Mesendoderm (in vitro differentiated cells): ENCODE results near the gene CYP3A7.

ENCODE experiments used
- DNase-seq: peaks from one replicate; pipeline ENCODE4 v3.0.0; 2013
- H2AK5ac ChIP-seq: 2 replicates; pipeline ENCODE4 v1.6.1; 2013; ENCODE audit warnings: low read length, inconsistent platforms
- H2BK120ac ChIP-seq: 2 replicates; pipeline ENCODE4 v1.6.1; 2013; ENCODE audit warnings: low read depth, mild to moderate bottlenecking, low read length, moderate library complexity, mixed read lengths
- H2BK15ac ChIP-seq: replicated peaks from 2 replicates; pipeline ENCODE4 v1.6.1; 2013; ENCODE audit warnings: low read depth, mild to moderate bottlenecking, moderate library complexity
- H2BK5ac ChIP-seq: 2 replicates; pipeline ENCODE4 v1.6.1; 2013; ENCODE audit warnings: low read length, inconsistent platforms
- H3K18ac ChIP-seq: 2 replicates; pipeline ENCODE4 v1.6.1; 2013; ENCODE audit warnings: mild to moderate bottlenecking, low read length, mixed read lengths
- H3K23ac ChIP-seq: one replicate; pipeline ENCODE4 v1.6.1; 2013; ENCODE audit warnings: low read length
- H3K27ac ChIP-seq: 2 replicates; pipeline ENCODE4 v1.5.1; 2013; ENCODE audit warnings: low read depth, mild to moderate bottlenecking, inconsistent platforms, low read length, moderate library complexity
- H3K27me3 ChIP-seq: 2 replicates; pipeline ENCODE4 v1.6.1; 2013; ENCODE audit warnings: low read length, control low read depth, mild to moderate bottlenecking, inconsistent platforms; ENCODE audit not compliant: insufficient read depth, poor library complexity
- H3K36me3 ChIP-seq: 2 replicates; pipeline ENCODE4 v1.6.1; 2013; ENCODE audit warnings: low read length, inconsistent platforms; ENCODE audit not compliant: control insufficient read depth, insufficient read depth
- H3K4ac ChIP-seq: one replicate; pipeline ENCODE4 v1.6.1; 2013; ENCODE audit warnings: low read depth, mild to moderate bottlenecking, low read length, moderate library complexity
- H3K4me1 ChIP-seq: 2 replicates; pipeline ENCODE4 v1.6.1; 2013; ENCODE audit warnings: low read depth, low read length, inconsistent platforms; ENCODE audit not compliant: control insufficient read depth
- H3K4me2 ChIP-seq: 2 replicates; pipeline ENCODE4 v1.6.1; 2013; ENCODE audit warnings: low read length
- H3K4me3 ChIP-seq: 2 replicates; pipeline ENCODE4 v1.5.1; 2013; ENCODE audit warnings: mild to moderate bottlenecking, low read length
- H3K56ac ChIP-seq: one replicate; pipeline ENCODE4 v1.6.1; 2013; ENCODE audit warnings: low read length
- H3K79me1 ChIP-seq: 2 replicates; pipeline ENCODE4 v1.6.1; 2013; ENCODE audit warnings: low read length, inconsistent platforms
- H3K79me2 ChIP-seq: 2 replicates; pipeline ENCODE4 v1.6.1; 2013; ENCODE audit warnings: mild to moderate bottlenecking, low read length; ENCODE audit not compliant: control insufficient read depth, insufficient read depth
- H3K9ac ChIP-seq: 2 replicates; pipeline ENCODE4 v1.6.1; 2013; ENCODE audit warnings: low read length, inconsistent platforms
- H4K5ac ChIP-seq: one replicate; pipeline ENCODE4 v1.6.1; 2013; ENCODE audit warnings: low read length
- H4K8ac ChIP-seq: one replicate; pipeline ENCODE4 v1.6.1; 2013; ENCODE audit warnings: low read depth, mild to moderate bottlenecking, control low read depth, low read length, moderate library complexity
- WGBS: extraction: QIAGEN DNeasy Blood & Tissue Kit; methylation state at CpG from one replicate; pipeline ENCODE4 v1.1.7; 2013; ENCODE audit warnings: low lambda C conversion rate, missing lambda C conversion rate; ENCODE audit not compliant: insufficient coverage; ENCODE audit errors: extremely low coverage; 5-methylcytosine and 5-hydroxymethylcytosine counted together

Gene CYP3A7

GRCh38 chr7:99733448-99733847 lies 1.5 kb downstream of the CYP3A7 start:
- no peaks in the 10 kb centered on the region for H3K79me2 ChIP-seq
- H3K4me3 ChIP-seq, result no peak overlapping the region
- H3K36me3 ChIP-seq, result no peaks in the 10 kb centered on the region
- WGBS, result no CpG with 5 or more reads among the region's 2 CpGs
- no peak overlapping the region for H3K18ac ChIP-seq
- H3K56ac ChIP-seq, result no peak overlapping the region
- peak; percentile 37 for DNase-seq
- no peak overlapping the region for H4K5ac ChIP-seq
- no peak overlapping the region for H3K27ac ChIP-seq
- H4K8ac ChIP-seq, result no peak overlapping the region
- no peaks in the 10 kb centered on the region for H3K27me3 ChIP-seq
- no peak overlapping the region for H2BK120ac ChIP-seq
- no peak overlapping the region for H2BK15ac ChIP-seq
- H3K4me1 ChIP-seq, result no peaks in the 10 kb centered on the region
- no peak overlapping the region for H3K4me2 ChIP-seq
- H3K23ac ChIP-seq, result no peak overlapping the region
- no peaks in the 10 kb centered on the region for H3K79me1 ChIP-seq
- no peak overlapping the region for H2AK5ac ChIP-seq
- H3K9ac ChIP-seq, result no peak overlapping the region
- no peak overlapping the region for H2BK5ac ChIP-seq
- no peak overlapping the region for H3K4ac ChIP-seq

DNA sequence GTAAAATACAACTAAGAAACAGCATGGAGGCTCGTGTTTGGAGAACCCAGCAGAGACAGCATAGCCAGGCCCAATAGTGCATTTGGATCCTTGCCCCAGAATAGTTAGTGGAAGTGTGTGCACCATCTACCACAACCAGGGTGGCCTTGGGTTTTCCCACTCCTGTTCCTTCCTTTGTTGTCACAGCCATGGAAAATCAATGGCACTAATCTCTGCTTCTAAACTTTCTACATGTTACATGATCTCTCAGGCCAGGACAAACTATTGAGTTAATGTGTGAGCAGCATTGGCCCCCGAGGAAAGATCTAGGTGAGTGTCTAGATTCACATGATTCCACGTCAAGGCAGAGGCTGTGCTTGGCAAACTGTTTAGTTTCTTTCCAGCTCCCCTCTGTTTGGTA lies 2.0 kb downstream of the CYP3A7 start:
- no peaks in the 10 kb centered on the region for H3K4me1 ChIP-seq
- no peak overlapping the region for H4K8ac ChIP-seq
- H3K79me2 ChIP-seq, result no peaks in the 10 kb centered on the region
- no peak overlapping the region for H2BK5ac ChIP-seq
- H2AK5ac ChIP-seq, result no peak overlapping the region
- no peak overlapping the region for H3K56ac ChIP-seq
- no peak overlapping the region for H3K18ac ChIP-seq
- H3K4me3 ChIP-seq, result no peak overlapping the region
- H3K79me1 ChIP-seq, result no peaks in the 10 kb centered on the region
- no peak overlapping the region for H3K9ac ChIP-seq
- H3K27ac ChIP-seq, result no peak overlapping the region
- no peak overlapping the region for H3K23ac ChIP-seq
- no peak overlapping the region for H2BK15ac ChIP-seq
- no peak overlapping the region for H3K4ac ChIP-seq
- DNase-seq, result no peak
- H4K5ac ChIP-seq, result no peak overlapping the region
- WGBS, result no CpG with 5 or more reads among the region's 3 CpGs
- no peak overlapping the region for H3K4me2 ChIP-seq
- H3K27me3 ChIP-seq, result no peaks in the 10 kb centered on the region
- H3K36me3 ChIP-seq, result no peaks in the 10 kb centered on the region
- no peak overlapping the region for H2BK120ac ChIP-seq

- Histone ChIP-seq H3K79me2 (no peaks in the 10 kb centered on the region), H4K8ac (no peak overlapping the region), H4K5ac (no peak overlapping the region), H2BK120ac (no peak overlapping the region), H2BK5ac (no peak overlapping the region), H3K23ac (no peak overlapping the region), H3K56ac (no peak overlapping the region), H3K4me2 (no peak overlapping the region), H3K18ac (no peak overlapping the region), H2BK15ac (no peak overlapping the region), H3K4me3 (no peak overlapping the region), H3K9ac (no peak overlapping the region), H3K27me3 (no peaks in the 10 kb centered on the region), H3K27ac (no peak overlapping the region), H3K79me1 (no peaks in the 10 kb centered on the region), H3K36me3 (no peaks in the 10 kb centered on the region), H2AK5ac (no peak overlapping the region), H3K4me1 (no peaks in the 10 kb centered on the region), H3K4ac (no peak overlapping the region)
- DNase-seq, result no peak
- WGBS, result no CpG with 5 or more reads among the region's 4 CpGs
Observed at GRCh38 chr7:99731638-99732374, 3.2 kb downstream of the CYP3A7 start.

DNA sequence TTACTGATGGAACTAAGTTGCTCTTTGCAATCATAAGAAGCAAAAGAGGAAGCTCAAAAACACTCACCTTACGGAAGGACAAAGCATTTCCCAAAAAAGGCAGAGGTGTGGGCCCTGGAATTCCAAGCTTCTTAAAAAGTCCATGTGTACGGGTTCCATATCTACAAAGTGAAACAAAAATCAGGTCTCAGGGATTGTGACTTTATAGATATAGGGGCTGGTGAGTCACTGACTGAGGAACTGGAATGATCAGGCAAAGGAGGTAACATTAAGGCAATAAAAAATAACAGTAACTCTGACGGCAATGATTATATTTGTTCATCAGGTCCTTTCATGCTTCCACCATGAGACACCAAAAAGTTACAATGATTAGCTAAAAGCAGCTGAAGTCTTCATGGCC lies 4.0 kb downstream of the CYP3A7 start:
- Histone ChIP-seq H3K79me2 (no peaks in the 10 kb centered on the region), H4K5ac (no peak overlapping the region), H4K8ac (no peak overlapping the region), H3K4me1 (no peaks in the 10 kb centered on the region), H3K4me2 (no peak overlapping the region), H2BK5ac (no peak overlapping the region), H3K9ac (no peak overlapping the region), H3K18ac (no peak overlapping the region), H2BK120ac (no peak overlapping the region), H3K79me1 (no peaks in the 10 kb centered on the region), H3K27ac (no peak overlapping the region), H3K4ac (no peak overlapping the region), H3K27me3 (no peaks in the 10 kb centered on the region), H3K4me3 (no peak overlapping the region), H2BK15ac (no peak overlapping the region), H3K36me3 (no peaks in the 10 kb centered on the region), H3K23ac (no peak overlapping the region), H2AK5ac (no peak overlapping the region), H3K56ac (no peak overlapping the region)
- DNase-seq, result no peak
- WGBS, result no CpG with 5 or more reads among the region's 3 CpGs

DNA sequence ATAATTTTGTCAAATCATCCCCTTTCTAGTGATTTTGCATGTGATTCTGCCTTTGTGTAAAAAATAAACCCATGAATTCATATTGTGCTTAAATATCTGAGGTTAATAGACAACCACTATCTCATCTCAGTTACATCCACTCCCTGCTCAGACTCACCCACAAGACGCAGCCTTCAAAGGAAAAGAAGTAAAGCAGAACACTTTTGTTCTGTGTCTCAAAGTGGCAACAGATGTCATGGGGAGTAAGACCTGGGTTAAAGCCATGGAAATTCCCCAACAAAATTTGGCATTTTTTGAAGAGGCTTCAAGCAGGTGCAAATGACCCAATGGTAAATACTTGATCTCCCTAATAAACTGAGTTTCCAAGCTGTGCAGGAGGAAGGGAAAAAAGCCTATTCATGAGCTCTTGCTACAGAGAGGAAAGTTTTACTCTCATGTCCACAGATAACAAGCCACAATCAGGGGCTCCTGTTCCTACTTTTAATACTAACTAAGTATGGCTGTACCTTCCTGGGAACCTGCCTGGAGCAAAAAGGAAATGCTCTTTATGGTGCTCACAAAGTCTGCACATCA lies 4.7 kb downstream of the CYP3A7 start:
- WGBS, result no CpG with 5 or more reads among the region's 1 CpG
- no peaks in the 10 kb centered on the region for H3K27me3 ChIP-seq
- H4K8ac ChIP-seq, result no peak overlapping the region
- no peak for DNase-seq
- no peak overlapping the region for H2BK15ac ChIP-seq
- H3K4me3 ChIP-seq, result no peak overlapping the region
- H3K79me1 ChIP-seq, result no peaks in the 10 kb centered on the region
- H3K23ac ChIP-seq, result no peak overlapping the region
- H3K79me2 ChIP-seq, result no peaks in the 10 kb centered on the region
- H2BK5ac ChIP-seq, result no peak overlapping the region
- no peak overlapping the region for H3K9ac ChIP-seq
- no peak overlapping the region for H3K18ac ChIP-seq
- no peak overlapping the region for H3K27ac ChIP-seq
- H2AK5ac ChIP-seq, result no peak overlapping the region
- H3K4me2 ChIP-seq, result no peak overlapping the region
- H4K5ac ChIP-seq, result no peak overlapping the region
- no peak overlapping the region for H3K56ac ChIP-seq
- no peaks in the 10 kb centered on the region for H3K4me1 ChIP-seq
- H3K36me3 ChIP-seq, result no peaks in the 10 kb centered on the region
- no peak overlapping the region for H2BK120ac ChIP-seq
- H3K4ac ChIP-seq, result no peak overlapping the region
